Right cardiac atrium (tissue), 5 donors: ENCODE results near the gene SHISA5. TPM values are rescaled to one million over a fixed set of nuclear protein-coding genes. Genes with fewer than 3 reads are reported as not detected.

Experiments used
- ATAC-seq, 2 donors: fragments of 200-7000 bp; cut with Tn5 transposase; one replicate each; pipeline versions ENCODE4 v1.8.0 to v1.9.1; 2020; ENCODE audit warnings: moderate library complexity in 2 of 2, mild to moderate bottlenecking in 1 of 2
- DNase-seq, 3 donors: peaks; one replicate each; pipeline ENCODE4 v3.0.0-alpha.2; 2020
- H3K27ac ChIP-seq: one replicate; pipeline ENCODE4 v1.5.1; 2013; ENCODE audit warnings: mild to moderate bottlenecking, low read length, control low read depth, moderate library complexity
- H3K27me3 ChIP-seq: one replicate; pipeline ENCODE4 v1.6.1; 2013; ENCODE audit not compliant: control insufficient read depth, insufficient read depth
- H3K4me1 ChIP-seq: one replicate; pipeline ENCODE4 v1.6.1; 2013; ENCODE audit warnings: low read length; ENCODE audit not compliant: control insufficient read depth, insufficient read depth
- H3K4me3 ChIP-seq: one replicate; pipeline ENCODE4 v1.5.1; 2013; ENCODE audit warnings: low read length, control low read depth
- H3K9me3 ChIP-seq: one replicate; pipeline ENCODE4 v1.6.1; 2013; ENCODE audit warnings: low read length; ENCODE audit not compliant: control insufficient read depth
- WGBS: extraction: QIAGEN DNeasy Blood & Tissue Kit; methylation state at CpG from one replicate; pipeline ENCODE4 v1.1.7; 2013; 5-methylcytosine and 5-hydroxymethylcytosine counted together
- intact Hi-C, 4 donors: fragments of 100-400 bp; cut with DNase I; formaldehyde crosslinking; loops; one replicate each; pipeline versions ENCODE4 v1.11.0 to v1.14.0; 2022 to 2023
- polyA plus RNA-seq: library from polyadenylated mRNA; stranded (reverse); fragments of 200-250 nt; gene quantifications from one replicate; pipeline ENCODE4 v1.2.3, GENCODE V29; 2013
- total RNA-seq, 4 donors: library from RNA; stranded (reverse); fragmentation: NEBNext Ultra II Directional; extraction: Animal tissue kit (Norgen Biotek cat#: 25700); gene quantifications; one replicate each; pipeline ENCODE4 v1.2.1, GENCODE V29; 2021
- donor health status: healthy with polysubstance abuse.
- donor health status: DM: no; HTN: yes; CAD: no.
- donor health status: DM: no; HTN: no; CAD: no.
- donor health status: DM: no; HTN: yes; CAD: no; lungs with severe emphysema.
- donor health status: DM: yes; HTN: yes; CAD: no.

Gene SHISA5
- total and polyA plus RNA-seq, 5 donors = 57.0 to 93.1 (median 74.4) TPM

DNA sequence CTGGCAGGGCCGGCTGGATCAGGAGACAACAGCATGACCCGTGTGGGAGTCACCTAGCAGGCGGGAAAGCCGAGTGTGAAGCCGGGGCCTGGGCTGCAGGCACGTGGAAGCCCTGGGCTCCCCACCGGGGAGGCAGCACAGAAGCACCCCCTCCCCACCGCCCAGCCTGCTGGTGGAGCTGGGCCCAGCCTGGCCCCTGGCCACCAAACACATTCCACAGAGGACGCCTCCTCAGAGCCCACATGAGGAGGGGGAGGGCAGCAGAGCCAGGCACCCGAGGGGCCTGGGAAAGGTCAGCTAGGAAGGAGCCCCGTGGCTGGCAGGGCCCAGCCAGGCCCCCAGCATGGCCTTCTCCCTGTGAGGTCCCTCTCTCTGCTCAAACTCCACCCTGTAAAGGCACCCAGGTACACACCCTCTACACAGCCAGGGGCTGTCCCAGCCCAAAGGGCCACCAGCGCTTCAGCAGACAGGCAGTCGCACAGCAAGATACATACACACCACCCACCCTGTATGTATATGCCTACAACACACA, 78.6 kb downstream of the SHISA5 start:
- H3K4me3 ChIP-seq = no peak overlapping the region
- H3K9me3 ChIP-seq = no peaks in the 10 kb centered on the region
- peak; percentile 61 to 86 (median 81) for DNase-seq
- H3K27ac ChIP-seq = peak overlapping the region; percentile 93
- 42% methylated on average over 13 of the region's 13 CpGs for WGBS
- H3K4me1 ChIP-seq = peaks cover 15% of the 10 kb centered on the region
- intact Hi-C loops = no loop called here
- no peaks in the 10 kb centered on the region for H3K27me3 ChIP-seq
- ATAC-seq = peak; percentile 36 to 38

DNA sequence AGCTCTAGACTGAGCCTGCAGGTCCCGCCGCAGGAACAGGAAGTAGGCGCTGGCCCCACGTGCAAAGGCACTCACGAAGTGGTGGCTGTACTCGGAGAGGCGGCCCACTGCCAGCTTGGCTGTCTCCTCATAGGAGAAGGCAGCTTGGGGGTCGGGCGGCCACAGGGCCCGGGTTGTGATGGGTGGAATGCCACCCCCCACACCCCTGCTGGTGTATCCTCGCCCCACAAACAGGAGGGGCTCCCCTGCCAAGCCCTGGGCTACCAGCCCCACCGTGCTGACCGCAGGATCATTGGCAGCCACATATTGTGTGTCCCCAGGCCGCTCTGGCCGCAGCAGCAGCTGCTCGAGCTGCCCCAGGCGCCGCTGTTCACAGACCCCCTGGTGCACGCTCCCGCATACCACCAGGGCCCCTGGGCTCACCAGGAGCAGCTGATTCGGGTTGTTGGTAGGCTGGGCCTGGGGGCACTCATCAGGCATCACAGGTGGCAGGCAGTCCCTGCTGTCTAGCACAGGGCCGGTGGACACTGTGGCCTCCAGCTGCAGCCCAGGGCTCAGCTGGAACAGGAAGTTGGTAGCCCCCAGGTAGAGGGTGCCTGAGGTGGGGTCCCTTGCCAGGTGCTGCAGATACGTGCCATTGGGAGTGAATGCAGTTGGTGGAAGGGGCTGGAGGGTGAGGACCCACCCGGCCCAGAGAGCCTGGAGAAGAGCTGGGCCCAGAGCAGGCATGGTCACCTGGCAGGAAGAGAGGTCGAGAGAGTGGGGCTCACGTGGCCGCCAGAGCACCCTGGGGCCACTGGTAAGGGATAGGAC, 79.9 kb downstream of the SHISA5 start:
- DNase-seq = peak in 2 of 3 donors; percentile 60 to 74
- Histone ChIP-seq H3K27ac (no peak overlapping the region), H3K27me3 (no peaks in the 10 kb centered on the region), H3K4me1 (peaks cover 15% of the 10 kb centered on the region), H3K9me3 (no peaks in the 10 kb centered on the region), H3K4me3 (no peak overlapping the region)
- 83% methylated on average over 27 of the region's 27 CpGs for WGBS
- no peak for ATAC-seq
- intact Hi-C loops = no loop called here

DNA sequence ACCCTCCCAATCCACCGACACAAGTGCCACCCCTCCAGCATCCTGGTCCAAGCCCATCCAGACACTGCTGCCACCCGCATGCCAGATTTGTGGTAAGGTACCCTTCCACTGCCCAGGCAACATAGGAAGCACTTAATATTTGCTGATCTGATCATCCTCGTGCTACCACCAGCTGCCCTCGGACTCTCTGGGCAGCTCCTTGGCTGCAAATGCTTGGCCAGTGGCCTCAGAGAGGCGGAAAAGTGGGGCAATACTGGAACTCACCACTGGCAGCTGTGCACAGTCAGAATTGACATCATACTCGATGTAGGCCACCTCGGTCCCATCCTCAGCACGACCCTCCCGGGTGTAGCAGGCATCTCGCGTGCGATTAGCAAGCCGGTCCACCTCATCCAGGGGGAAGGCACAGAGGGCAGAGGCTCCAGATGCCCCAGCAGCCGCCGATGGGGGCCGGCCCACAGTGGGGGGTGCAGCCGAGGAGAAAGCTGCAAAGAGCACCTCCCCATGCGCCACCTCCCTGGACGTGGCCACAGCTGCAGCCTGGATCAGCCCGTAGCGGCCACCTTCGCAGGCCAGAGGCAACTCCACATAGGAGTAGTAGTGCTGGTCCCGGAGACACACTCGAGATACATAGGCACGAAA, 80.6 kb downstream of the SHISA5 start:
- peaks cover 15% of the 10 kb centered on the region for H3K4me1 ChIP-seq
- no peak overlapping the region for H3K4me3 ChIP-seq
- WGBS = 87% methylated on average over 25 of the region's 25 CpGs
- intact Hi-C loops = no loop called here
- ATAC-seq (no peak), DNase-seq (peak in 2 of 3 donors; percentile 38 to 53)
- H3K27me3 ChIP-seq = no peaks in the 10 kb centered on the region
- no peak overlapping the region for H3K27ac ChIP-seq
- no peaks in the 10 kb centered on the region for H3K9me3 ChIP-seq

DNA sequence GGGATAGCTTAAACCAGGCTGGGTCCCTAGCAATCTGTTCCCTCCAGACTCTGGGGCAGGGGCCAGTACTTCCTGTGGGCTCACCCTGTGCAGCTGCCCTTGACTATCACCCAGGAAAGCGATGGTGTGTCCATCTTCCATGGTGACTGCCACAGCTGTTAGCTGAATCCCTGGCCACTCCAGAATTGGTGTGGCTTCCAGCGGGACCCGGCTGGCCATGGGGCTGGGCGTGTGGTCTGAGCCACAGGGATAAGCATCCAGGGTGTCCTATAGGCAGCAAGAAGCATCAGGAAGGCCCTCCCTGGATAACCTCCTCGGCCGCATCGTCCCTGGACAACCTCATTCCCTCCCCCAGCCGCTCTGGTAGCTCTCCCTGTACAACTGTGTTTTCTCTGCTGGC, 81.3 kb downstream of the SHISA5 start:
- 88% methylated on average over 8 of the region's 8 CpGs for WGBS
- no peaks in the 10 kb centered on the region for H3K27me3 ChIP-seq
- DNase-seq = peak in 1 of 3 donors; percentile 26
- intact Hi-C loops = no loop called here
- no peak overlapping the region for H3K27ac ChIP-seq
- H3K9me3 ChIP-seq = no peaks in the 10 kb centered on the region
- H3K4me3 ChIP-seq = no peak overlapping the region
- peaks cover 14% of the 10 kb centered on the region for H3K4me1 ChIP-seq
- ATAC-seq = no peak

DNA sequence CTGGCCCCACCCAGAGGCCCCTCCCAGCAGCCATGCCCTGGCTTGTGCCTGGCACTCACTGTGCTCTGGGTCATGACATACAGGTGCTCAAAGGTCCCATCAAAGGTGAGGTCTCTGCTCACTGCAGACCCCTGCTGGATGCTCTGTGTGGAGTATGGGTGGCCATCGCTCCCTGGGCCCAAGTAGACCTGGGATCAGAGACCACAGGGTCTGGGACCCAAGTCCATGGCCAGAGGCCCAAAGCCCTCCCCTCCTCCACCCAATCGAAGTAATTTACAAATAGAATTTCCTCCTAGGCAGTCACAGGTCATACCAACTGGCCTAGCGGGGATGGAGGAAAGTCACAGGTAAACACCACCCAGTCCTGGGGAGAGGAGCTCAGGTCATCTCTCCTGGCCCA, 81.7 kb downstream of the SHISA5 start:
- DNase-seq (peak in 1 of 3 donors; percentile 33), ATAC-seq (no peak)
- Histone ChIP-seq H3K27me3 (no peaks in the 10 kb centered on the region), H3K4me3 (no peak overlapping the region), H3K27ac (no peak overlapping the region), H3K4me1 (peaks cover 10% of the 10 kb centered on the region), H3K9me3 (no peaks in the 10 kb centered on the region)
- WGBS = 89% methylated on average over 3 of the region's 3 CpGs
- intact Hi-C loops = no loop called here

DNA sequence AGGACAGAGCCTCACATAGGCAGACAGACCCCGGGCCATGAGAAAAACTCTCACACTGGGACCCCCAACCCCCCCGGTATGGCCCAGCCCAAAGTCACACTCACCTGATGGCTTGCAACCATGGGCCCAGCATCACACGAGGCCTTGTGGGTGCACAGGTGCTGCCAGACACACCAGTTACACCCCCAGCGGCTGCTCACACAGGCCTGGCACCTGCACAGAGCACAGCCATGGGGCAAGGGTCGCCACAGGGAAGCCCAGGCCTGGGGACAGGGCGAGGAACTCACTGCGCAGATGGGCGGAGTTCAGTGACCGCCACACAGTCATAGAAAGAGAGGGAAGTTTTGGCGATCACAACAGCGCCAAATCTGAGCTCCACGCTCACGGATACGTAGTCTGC, 83.4 kb downstream of the SHISA5 start:
- H3K27me3 ChIP-seq = no peaks in the 10 kb centered on the region
- DNase-seq (peak in 2 of 3 donors; percentile 31 to 45), ATAC-seq (no peak)
- no peak overlapping the region for H3K27ac ChIP-seq
- H3K4me3 ChIP-seq = no peak overlapping the region
- WGBS = 90% methylated on average over 14 of the region's 14 CpGs
- intact Hi-C loops = no loop called here
- peaks cover 2% of the 10 kb centered on the region for H3K4me1 ChIP-seq
- no peaks in the 10 kb centered on the region for H3K9me3 ChIP-seq

DNA sequence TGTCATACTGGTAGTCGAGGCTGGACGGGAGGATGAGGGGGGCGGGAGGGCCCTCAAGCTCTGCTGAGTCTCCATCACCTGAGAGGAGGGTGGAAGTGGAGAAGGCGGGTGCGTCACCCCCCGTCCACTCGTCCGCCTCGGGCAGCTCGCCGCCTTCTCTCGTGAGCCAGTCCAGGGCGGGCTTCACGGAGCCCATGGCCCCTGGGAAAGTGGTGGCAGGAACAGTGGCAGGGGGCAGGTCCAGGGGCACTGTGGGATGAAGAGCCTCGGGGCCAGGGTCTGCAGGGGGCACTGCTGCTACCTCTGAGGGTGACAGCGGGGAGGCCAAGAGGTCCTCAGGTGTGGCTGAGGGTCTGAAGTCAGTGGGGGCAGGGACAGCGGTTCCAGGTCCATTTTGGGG, 84.4 kb downstream of the SHISA5 start:
- peak in 2 of 3 donors; percentile 19 to 57 for DNase-seq

DNA sequence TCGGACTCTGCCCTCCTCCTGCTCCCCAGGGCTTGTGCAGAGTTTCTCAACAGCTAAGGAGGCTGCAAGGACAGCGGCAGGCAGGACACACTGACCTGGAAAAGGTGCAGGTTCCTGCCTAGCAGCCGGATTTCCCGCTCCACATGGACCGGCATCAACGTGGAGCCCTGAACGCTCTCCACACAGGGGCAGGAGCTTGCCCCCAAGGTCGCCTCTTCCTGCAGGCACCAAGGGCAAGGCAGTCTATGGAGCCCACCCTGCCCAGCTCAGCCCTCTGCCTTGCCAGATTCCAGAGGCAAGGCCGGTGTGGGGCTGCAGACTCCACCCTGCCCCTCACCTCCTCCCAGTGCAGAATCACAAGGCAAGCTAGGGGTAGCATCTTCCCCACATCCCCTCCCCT, 84.8 kb downstream of the SHISA5 start:
- no peaks in the 10 kb centered on the region for H3K9me3 ChIP-seq
- H3K27me3 ChIP-seq = no peaks in the 10 kb centered on the region
- H3K4me3 ChIP-seq = no peak overlapping the region
- intact Hi-C loops = no loop called here
- WGBS = 89% methylated on average over 9 of the region's 9 CpGs
- DNase-seq (peak in 2 of 3 donors; percentile 12 to 35), ATAC-seq (no peak)
- no peak overlapping the region for H3K27ac ChIP-seq
- no peaks in the 10 kb centered on the region for H3K4me1 ChIP-seq

More for the DNA sequence above, 84.4 kb downstream of the SHISA5 start:
- Histone ChIP-seq H3K27me3 (no peaks in the 10 kb centered on the region), H3K4me1 (no peaks in the 10 kb centered on the region), H3K27ac (no peak overlapping the region), H3K9me3 (no peaks in the 10 kb centered on the region), H3K4me3 (no peak overlapping the region)
- ATAC-seq = no peak
- intact Hi-C loops = no loop called here
- WGBS = 91% methylated on average over 17 of the region's 17 CpGs

DNA sequence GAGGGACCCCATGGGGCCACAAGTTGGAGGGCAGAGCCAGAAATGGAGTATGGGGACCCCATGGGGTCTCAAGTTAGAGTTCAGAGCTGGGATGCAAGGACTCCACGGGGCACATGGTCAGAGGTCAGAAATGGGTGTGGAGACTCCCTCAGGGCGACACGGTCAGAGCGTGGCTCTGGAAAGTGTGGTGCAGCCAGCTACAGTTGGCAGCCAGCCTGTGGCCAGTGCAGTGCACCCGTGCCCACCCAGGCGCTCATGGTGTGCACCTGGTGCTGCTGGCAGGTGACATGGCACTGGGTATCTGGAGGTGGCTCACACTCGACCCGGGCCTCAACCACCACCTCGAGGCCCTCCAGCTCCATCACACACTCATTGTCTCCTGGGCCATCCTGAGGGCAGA, 85.3 kb downstream of the SHISA5 start:
- no peaks in the 10 kb centered on the region for H3K4me1 ChIP-seq
- no peak overlapping the region for H3K4me3 ChIP-seq
- H3K27me3 ChIP-seq = no peaks in the 10 kb centered on the region
- intact Hi-C loops = no loop called here
- H3K27ac ChIP-seq = no peak overlapping the region
- WGBS = 90% methylated on average over 9 of the region's 9 CpGs
- H3K9me3 ChIP-seq = no peaks in the 10 kb centered on the region
- ATAC-seq (no peak), DNase-seq (peak in 2 of 3 donors; percentile 14 to 20)

DNA sequence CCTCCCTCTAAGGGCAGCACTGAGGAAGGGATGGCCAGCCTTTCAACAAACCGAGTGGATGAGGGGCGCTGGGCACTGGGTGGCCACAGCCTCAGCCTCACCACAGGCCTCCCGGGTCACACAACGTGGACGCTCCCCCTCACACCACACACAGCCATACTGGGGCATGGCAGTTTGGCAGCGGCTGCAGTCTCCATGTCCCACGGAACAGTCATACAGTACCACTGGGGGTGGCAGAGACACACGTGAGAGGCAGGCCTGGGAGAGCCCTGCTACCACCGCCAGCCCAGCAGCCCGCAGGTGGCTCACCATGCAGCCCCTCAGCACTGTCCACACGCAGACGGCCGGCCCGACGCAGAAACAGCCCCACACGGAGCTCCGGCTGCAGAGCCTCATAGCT, 85.8 kb downstream of the SHISA5 start:
- Histone ChIP-seq H3K4me3 (no peak overlapping the region), H3K9me3 (no peaks in the 10 kb centered on the region), H3K27me3 (no peaks in the 10 kb centered on the region), H3K4me1 (no peaks in the 10 kb centered on the region), H3K27ac (no peak overlapping the region)
- intact Hi-C loops = no loop called here
- ATAC-seq (no peak), DNase-seq (peak in 2 of 3 donors; percentile 39 to 44)
- WGBS = 91% methylated on average over 17 of the region's 17 CpGs
